DMS114 treated with DMSO at 0.1 percent for 48 hours (cell line): ENCODE measurements around the gene FAM3B.

ENCODE experiments used
- DNase-seq: peaks from one replicate; lab custom pipeline; 2025; ENCODE audit not compliant: unreplicated experiment; lab: John Stamatoyannopoulos, UW

The FAM3B gene

GRCh38 chr21:41317458-41317857, 857 bp downstream of the FAM3B start:
- DNase-seq: no peak

DNA sequence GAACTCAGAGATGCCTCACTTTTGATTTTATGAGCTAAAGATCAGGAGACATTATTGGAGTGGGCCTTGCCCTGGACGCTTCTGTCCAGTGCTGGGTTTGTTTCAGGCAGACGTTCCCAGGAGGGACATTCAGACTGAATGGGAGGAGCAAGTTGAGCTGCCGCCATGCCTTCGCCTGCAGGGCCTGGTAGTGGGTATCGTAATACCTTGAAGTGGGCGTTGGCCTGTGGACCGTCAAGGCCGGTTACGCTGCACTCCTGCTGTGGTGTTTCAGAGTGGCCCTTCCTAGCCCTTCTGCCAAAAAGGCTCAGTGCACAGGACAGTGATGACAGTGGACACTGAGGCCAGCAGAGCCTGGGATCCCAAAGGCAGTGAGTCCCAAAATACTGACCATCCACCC, 1.6 kb downstream of the FAM3B start:
- no peak for DNase-seq

GRCh38 chr21:41319273-41319672, 2.7 kb downstream of the FAM3B start:
- no peak for DNase-seq

- no peak for DNase-seq
These were observed 4.8 kb downstream of the FAM3B start for GRCh38 chr21:41321211-41321907.

- no peak for DNase-seq
These were observed 5.4 kb downstream of the FAM3B start for GRCh38 chr21:41321908-41322495.

- DNase-seq: no peak
These were observed 6.1 kb downstream of the FAM3B start for GRCh38 chr21:41322496-41323382.

GRCh38 chr21:41325138-41325912, 8.7 kb downstream of the FAM3B start:
- DNase-seq: no peak

GRCh38 chr21:41326414-41327080, 9.9 kb downstream of the FAM3B start:
- no peak for DNase-seq

GRCh38 chr21:41327753-41328152, 11.2 kb downstream of the FAM3B start:
- no peak for DNase-seq

DNA sequence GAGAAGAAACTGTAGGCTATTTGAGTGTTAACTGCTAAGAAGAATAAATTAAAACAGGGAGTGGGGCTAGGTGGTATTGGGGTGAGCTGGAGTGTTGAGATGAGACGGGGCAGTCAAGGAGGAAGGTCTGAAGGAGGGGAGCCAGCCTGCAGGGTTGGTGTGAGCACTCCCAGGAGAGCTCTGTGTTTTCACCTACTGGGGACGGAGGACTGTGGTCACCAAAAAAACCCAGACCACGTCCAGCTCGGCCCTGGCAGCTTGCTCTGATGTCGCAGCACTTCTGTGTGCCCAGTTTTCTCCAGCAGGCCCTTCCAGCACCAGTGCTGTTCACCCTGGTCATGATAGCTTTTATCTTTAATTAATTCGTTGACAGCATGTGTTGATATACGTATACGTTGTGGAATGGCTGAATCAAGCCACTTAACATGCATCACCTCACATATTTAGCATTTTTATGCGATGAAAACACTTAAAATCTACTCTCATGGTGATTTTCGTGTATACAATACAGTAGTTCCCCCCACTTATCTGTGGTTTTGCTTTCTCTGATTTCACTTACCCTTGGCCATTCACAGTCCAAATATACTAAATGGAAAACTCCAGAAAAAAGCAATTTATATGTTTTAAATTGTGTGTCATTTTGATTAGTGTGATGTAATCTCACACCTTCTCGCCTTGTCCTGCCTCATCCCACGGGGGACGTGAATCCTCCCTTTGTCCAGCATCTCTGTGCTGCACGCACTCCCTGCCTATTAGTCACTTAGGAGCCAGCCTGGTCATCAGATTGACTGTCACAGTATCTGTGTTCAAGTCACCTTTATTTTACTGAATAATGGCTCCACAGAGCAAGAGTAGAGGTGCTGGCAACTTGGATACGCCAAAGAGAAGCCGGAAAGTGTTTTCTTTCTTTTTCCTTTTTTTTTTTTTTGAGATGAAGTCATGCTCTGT, 12.3 kb downstream of the FAM3B start:
- DNase-seq: no peak

DNA sequence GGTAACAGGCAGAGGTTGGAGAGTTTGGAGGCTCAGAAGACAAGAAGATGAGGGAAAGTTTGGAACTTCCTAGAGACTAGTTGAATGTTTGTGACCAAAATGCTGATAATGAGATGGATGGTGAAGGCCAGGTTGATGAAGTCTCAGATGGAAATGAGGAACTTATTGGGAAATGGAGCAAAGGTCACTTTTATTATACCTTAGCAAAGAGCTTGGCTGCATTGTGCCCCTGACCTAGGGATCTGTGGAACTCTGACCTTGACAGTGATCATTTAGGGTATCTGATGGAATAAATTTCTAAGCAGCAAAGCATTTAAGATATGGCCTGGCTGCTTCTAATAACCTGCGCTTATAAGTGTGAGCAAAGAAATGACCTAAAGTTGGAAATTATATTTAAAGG, 17.2 kb downstream of the FAM3B start:
- DNase-seq: no peak

DNA sequence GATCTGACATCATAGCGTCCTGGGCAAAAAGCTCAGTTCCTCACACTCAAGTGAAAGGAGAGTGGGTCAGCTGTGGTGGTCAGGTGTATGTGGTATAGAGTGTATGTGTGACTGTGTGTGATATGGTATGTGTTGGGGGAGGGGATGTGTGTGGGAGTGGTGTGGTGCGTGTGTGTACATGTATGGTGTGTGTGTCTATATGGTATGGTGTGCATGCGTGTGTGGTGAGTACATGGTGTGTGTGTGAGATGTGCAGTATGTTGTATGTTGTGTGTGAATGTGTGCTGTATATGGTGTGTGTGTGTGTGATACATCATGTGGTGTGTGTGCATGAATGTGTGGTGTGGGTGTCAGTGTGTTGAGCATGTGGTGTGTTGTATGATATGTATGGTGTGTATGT, 20.9 kb downstream of the FAM3B start:
- DNase-seq: no peak

DNA sequence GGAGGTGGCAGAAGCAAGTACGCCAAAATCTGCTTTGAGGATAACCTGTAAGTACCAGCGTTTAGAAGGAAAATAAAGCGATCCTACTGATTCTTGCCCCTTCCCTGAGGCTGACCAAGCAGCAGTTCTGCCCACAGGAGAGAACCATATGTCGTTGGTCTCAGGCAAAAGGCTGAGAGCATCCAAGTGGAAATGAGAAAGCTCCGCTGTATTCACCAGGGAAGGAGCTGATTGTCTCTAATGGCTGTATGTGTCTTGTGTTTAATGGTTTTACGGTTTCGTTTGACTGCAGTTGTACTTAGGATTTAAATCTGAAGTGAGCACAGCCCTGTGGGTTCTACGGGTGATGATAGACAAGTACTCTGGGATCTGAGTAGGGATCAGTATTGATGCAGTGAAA, 21.9 kb downstream of the FAM3B start:
- no peak for DNase-seq

DNA sequence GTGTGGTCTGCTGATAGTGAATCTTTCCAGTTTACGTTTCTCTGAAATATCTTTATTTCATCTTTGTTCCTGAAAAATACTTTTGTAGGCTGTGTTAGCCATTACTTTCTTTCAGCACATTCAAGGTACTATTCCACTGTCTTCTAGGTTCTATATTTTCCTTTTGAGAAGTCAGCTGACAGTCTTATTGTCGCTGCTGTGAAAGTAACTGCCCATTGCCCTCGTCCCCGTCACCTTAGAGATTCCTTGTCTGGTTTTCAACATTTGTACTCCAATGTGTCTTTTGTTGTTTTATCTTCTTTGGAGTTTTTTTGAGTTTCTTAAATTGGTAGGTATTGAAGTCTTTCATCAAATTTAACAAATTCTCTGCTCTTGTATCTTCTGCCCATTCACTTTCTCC, 25.4 kb downstream of the FAM3B start:
- DNase-seq: no peak

GRCh38 chr21:41344146-41344545, 27.5 kb downstream of the FAM3B start:
- DNase-seq: no peak

DNA sequence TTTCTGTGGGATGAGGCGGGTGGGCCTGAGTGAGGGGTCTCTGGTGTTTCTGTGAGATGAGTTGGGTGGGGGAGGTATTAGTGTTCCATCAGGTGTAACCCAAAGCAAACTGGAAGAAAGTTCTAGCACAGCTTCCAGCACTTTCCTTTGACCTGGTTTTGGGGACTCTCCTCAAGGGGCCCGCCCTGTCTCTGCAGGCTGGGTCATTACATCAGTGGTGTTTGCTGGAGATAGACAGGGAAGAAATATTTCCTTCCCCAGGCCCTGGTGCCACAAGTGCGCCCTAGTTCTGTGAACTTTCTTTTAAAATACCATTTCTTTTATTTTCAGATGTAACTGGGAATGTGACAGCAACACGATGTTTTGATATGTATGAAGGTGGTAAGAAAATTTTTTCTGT, 28.8 kb downstream of the FAM3B start:
- no peak for DNase-seq

DNA sequence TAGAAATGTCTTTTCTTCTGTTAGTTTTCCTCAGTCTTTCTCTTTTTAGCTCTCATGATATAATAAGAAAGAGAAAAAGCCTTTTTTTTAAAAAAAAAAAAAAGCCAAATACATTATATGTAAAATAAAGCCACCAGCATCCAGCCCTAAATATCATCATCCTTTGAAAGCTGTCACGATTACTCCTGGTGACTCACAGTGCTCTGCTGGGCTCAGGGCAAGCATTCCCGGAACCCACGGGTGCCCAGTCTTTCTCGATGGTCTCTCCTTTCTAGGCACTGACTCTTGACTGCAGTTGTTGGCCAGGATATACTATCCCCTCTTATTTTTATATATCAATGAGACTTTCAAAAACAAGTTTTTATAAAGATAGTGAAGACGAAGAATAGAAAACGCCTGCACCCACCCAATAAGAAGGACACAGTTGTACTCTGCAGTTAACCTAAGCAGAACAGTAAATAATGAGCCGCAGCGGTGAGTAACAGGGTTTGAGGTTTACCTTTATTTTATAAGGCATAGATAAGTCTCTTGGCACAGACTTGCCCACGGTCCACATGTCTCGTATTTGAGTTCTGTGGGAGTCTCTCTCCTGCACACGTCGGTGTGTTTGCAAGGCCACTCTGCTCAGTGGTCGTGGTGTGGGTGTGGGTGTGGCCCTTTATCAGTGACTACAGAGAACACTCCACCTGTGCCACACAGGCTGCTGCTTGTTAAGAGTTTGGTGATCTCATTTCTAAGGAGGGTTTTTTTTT, 29.5 kb downstream of the FAM3B start:
- DNase-seq: no peak

DNA sequence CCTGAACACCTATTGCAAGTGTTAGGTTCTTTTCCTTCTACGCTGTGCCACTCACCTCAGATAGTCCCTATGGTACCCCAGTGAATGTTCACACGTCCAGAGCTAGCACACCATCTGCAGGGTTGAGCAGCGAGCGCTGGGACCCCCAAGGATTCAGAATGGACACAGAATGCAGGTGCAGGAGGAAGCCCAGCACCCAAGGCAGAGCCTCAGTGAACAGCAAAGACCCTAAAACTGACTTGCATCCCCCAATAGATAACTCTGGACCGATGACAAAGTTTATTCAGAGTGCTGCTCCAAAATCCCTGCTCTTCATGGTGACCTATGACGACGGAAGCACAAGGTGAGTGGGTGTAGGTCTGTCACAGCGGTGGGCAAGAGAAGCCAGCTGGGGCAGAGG, 30.2 kb downstream of the FAM3B start:
- no peak for DNase-seq

- no peak for DNase-seq
These were observed 31.8 kb downstream of the FAM3B start for GRCh38 chr21:41348434-41348833.
